Measurements from ENCODE around the gene CENPE.

GRCh38 chr4:103137446-103137827 lies 60.7 kb downstream of the CENPE start:
- TF ChIP-seq POLR2AphosphoS5 (IDR thresholded peaks at IDR 0.05; ENCODE audit: borderline replicate concordance, low read depth, low read length) (no peak), EZH2 (IDR thresholded peaks at IDR 0.05) (no peak)

Data from SK-N-MC (cell line).